Measurements from ENCODE around the gene C1orf159. TPM values are rescaled to one million over a fixed set of nuclear protein-coding genes. Genes with fewer than 3 reads are reported as not detected.

The C1orf159 gene
- polyA plus RNA-seq, 1 donor (not counting 4 experiments of a cell fraction or from before 2014, with no cell fraction given), result 6.1 TPM

DNA sequence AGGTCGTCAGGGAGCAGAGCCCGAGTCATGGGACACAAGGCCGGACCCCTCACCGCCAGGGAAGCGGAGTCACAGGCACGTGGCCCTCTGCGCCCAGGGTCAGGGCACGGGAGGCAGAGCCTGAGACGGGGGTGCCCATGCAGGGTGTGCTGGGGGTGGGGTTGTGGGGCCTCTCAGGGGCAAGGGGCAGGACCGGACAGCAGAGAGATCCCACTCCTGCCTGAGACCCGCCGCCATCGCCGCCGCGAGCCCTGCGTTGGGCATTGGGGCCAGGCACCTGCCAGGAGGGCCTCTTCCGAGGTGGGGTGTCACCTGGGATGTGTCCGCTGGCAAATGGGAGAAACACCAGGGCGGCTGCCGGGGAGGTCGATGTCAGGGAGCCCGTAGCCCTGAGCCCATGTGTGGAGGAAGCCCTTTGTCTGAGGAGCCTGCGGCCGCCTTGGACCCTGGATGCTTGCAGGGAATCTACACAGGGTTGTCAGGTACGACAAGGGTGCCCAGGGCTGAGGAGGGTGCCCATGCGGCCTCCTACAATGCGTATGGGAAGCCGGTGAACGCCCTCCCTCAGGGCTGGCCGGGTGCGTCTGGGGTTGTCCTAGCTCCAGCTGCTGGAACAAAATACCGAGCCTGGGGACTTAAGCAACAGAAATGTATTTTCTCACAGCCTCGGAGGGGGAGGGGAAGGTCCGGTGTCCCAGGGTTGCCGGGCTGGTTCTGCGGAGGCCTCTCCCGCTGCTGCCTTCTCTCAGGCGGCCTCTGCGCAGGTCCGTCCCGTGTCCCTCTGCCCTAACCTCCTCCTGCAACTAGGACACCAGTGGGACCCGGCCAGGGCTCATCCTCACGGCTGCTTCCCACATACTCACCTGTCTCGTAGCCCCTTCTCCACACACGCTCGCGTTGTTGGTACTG lies 16.4 kb upstream of the C1orf159 start:
- Histone ChIP-seq H3K27ac (ENCODE audit: control insufficient read depth, insufficient read depth, low read length) (no peak overlapping the region), H3K9me3 (ENCODE audit: control insufficient read depth, low read depth, low read length) (no peaks in the 10 kb centered on the region), H3K9me1 (ENCODE audit: control insufficient read depth, extremely low read depth, insufficient read depth, low read length) (no peaks in the 10 kb centered on the region), H4K20me1 (ENCODE audit: control insufficient read depth, extremely low read depth, insufficient read depth, low read length) (no peaks in the 10 kb centered on the region), H3K79me2 (ENCODE audit: control insufficient read depth, insufficient read depth, low read length) (no peaks in the 10 kb centered on the region), H3K4me1 (ENCODE audit: control insufficient read depth, extremely low read depth, insufficient read depth, low read length) (no peaks in the 10 kb centered on the region), H2AFZ (ENCODE audit: control insufficient read depth, low read length) (no peak overlapping the region), H3K4me3 (ENCODE audit: control insufficient read depth in 2 of 3, extremely low read depth in 1 of 3, insufficient read depth in 2 of 3, low read depth in 1 of 3, low read length in 3 of 3) (no peak overlapping the region), H3K9ac (ENCODE audit: control insufficient read depth, extremely low read depth, insufficient read depth, low read length) (no peak overlapping the region), H3K27me3 (ENCODE audit: control insufficient read depth, extremely low read depth, insufficient read depth, low read length) (peaks cover 26% of the 10 kb centered on the region), H3K4me2 (ENCODE audit: control insufficient read depth, extremely low read depth, insufficient read depth, low read depth, low read length) (no peak overlapping the region), H3K36me3 (ENCODE audit: control insufficient read depth in 2 of 2, extremely low read depth in 1 of 2, insufficient read depth in 2 of 2, low read length in 2 of 2) (no peaks in the 10 kb centered on the region)
- no peak for DNase-seq (ENCODE audit: low read depth, low spot score)
- FAIRE-seq, result no peak
- TF ChIP-seq, protein P1, sequence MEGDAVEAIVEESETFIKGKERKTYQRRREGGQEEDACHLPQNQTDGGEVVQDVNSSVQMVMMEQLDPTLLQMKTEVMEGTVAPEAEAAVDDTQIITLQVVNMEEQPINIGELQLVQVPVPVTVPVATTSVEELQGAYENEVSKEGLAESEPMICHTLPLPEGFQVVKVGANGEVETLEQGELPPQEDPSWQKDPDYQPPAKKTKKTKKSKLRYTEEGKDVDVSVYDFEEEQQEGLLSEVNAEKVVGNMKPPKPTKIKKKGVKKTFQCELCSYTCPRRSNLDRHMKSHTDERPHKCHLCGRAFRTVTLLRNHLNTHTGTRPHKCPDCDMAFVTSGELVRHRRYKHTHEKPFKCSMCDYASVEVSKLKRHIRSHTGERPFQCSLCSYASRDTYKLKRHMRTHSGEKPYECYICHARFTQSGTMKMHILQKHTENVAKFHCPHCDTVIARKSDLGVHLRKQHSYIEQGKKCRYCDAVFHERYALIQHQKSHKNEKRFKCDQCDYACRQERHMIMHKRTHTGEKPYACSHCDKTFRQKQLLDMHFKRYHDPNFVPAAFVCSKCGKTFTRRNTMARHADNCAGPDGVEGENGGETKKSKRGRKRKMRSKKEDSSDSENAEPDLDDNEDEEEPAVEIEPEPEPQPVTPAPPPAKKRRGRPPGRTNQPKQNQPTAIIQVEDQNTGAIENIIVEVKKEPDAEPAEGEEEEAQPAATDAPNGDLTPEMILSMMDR (optimal IDR thresholded peaks at IDR 0.05 in 1 of 3, IDR thresholded peaks at IDR 0.05 in 1 of 3, conservative IDR thresholded peaks at IDR 0.05 in 1 of 3; ENCODE audit: extremely low read depth in 1 of 3, insufficient read depth in 2 of 3, low read length in 3 of 3), result no peak
- TF ChIP-seq EZH2 (IDR thresholded peaks at IDR 0.05; ENCODE audit: low read length), result no peak
- dilution Hi-C loops (cut with MboI; ENCODE audit: extremely low pct_ligation_motif_present, low sequenced_read_pairs), result no loop called here

DNA sequence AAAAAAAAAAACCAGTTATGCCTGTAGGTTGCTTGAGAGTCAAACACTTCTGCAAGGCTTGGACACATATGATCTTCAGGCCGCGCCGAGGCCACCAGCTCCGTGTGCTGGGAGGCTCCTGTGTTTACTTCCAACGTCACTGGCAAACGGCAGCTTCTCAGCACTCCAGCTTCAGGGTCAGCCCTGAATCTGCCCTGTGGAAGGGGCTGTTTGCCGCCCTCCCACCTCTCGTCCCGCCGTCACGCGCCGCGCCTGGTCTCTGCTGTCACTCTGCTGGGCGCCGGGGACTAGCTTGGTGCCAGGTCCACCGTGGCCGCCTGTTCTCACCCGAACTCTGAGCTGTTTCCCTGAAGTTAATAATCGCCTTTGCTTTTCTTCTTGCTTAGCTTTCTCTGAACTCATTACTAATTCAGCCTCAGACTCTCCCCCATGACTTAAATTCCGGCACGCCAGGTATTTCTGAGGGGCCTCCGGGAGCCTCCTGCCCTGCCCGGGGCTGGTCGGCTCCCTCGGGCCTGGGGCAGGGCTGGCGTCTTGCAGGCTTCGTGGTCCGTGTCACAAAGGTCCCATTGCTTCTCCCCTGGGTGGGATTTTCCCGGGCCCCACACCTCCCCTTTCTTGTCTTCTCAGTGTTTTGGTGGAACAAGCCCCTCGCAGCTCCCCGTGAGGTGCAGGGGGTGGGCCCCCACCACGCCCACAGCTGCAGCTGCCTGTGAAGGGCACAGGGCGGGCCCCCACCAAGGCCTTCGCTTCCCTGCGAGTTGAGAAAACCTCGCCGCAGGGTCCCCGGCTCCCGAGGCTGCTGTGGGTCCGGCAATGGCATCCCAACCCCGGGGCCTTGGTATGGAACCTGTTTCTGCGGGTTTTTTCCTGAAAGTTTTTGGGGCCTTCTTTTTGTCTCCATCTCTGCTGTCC lies 14.6 kb upstream of the C1orf159 start:
- Histone ChIP-seq H3K79me2 (ENCODE audit: control insufficient read depth, insufficient read depth, low read length) (no peaks in the 10 kb centered on the region), H3K4me3 (ENCODE audit: control insufficient read depth in 2 of 3, extremely low read depth in 1 of 3, insufficient read depth in 2 of 3, low read depth in 1 of 3, low read length in 3 of 3) (no peak overlapping the region), H3K4me1 (ENCODE audit: control insufficient read depth, extremely low read depth, insufficient read depth, low read length) (no peaks in the 10 kb centered on the region), H3K27ac (ENCODE audit: control insufficient read depth, insufficient read depth, low read length) (no peak overlapping the region), H3K9ac (ENCODE audit: control insufficient read depth, extremely low read depth, insufficient read depth, low read length) (no peak overlapping the region), H3K27me3 (ENCODE audit: control insufficient read depth, extremely low read depth, insufficient read depth, low read length) (peaks cover 9% of the 10 kb centered on the region), H3K9me1 (ENCODE audit: control insufficient read depth, extremely low read depth, insufficient read depth, low read length) (no peaks in the 10 kb centered on the region), H2AFZ (ENCODE audit: control insufficient read depth, low read length) (no peak overlapping the region), H3K9me3 (ENCODE audit: control insufficient read depth, low read depth, low read length) (no peaks in the 10 kb centered on the region), H3K36me3 (ENCODE audit: control insufficient read depth in 2 of 2, extremely low read depth in 1 of 2, insufficient read depth in 2 of 2, low read length in 2 of 2) (no peaks in the 10 kb centered on the region), H3K4me2 (ENCODE audit: control insufficient read depth, extremely low read depth, insufficient read depth, low read depth, low read length) (no peak overlapping the region), H4K20me1 (ENCODE audit: control insufficient read depth, extremely low read depth, insufficient read depth, low read length) (no peaks in the 10 kb centered on the region)
- no peak for FAIRE-seq
- dilution Hi-C loops (cut with MboI; ENCODE audit: extremely low pct_ligation_motif_present, low sequenced_read_pairs), result no loop called here
- no peak for DNase-seq (ENCODE audit: low read depth, low spot score)
- TF ChIP-seq, protein P1 (optimal IDR thresholded peaks at IDR 0.05 in 1 of 3, IDR thresholded peaks at IDR 0.05 in 1 of 3, conservative IDR thresholded peaks at IDR 0.05 in 1 of 3; ENCODE audit: extremely low read depth in 1 of 3, insufficient read depth in 2 of 3, low read length in 3 of 3), result no peak
- TF ChIP-seq EZH2 (IDR thresholded peaks at IDR 0.05; ENCODE audit: low read length), result no peak

All from keratinocyte (primary cell).